Mucosa of stomach (tissue), 1 donor: ENCODE results near the gene SORBS1.

Source experiments
- H3K27me3 ChIP-seq: one replicate; pipeline ENCODE4 v1.7.0; 2013; ENCODE audit warnings: mild to moderate bottlenecking, low read length; ENCODE audit not compliant: control insufficient read depth, insufficient read depth
- H3K36me3 ChIP-seq: one replicate; pipeline ENCODE4 v1.7.0; 2013; ENCODE audit warnings: low read length; ENCODE audit not compliant: control insufficient read depth, insufficient read depth
- H3K4me1 ChIP-seq: one replicate; pipeline ENCODE4 v1.7.0; 2013; ENCODE audit warnings: mild to moderate bottlenecking, low read length; ENCODE audit not compliant: control insufficient read depth, insufficient read depth
- H3K4me3 ChIP-seq: one replicate; pipeline ENCODE4 v1.7.0; 2013; ENCODE audit warnings: low read length
- H3K9ac ChIP-seq: one replicate; pipeline ENCODE4 v1.7.0; 2013; ENCODE audit warnings: mild to moderate bottlenecking, low read length, moderate library complexity
- H3K9me3 ChIP-seq: one replicate; pipeline ENCODE4 v1.7.0; 2013; ENCODE audit warnings: mild to moderate bottlenecking, low read length, moderate library complexity; ENCODE audit not compliant: control insufficient read depth
- donor health status: Pancreatic carcinoma.

The SORBS1 gene

GRCh38 chr10:95309958-95310357 lies 251.2 kb downstream of the SORBS1 start:
- no peaks in the 10 kb centered on the region for H3K36me3 ChIP-seq
- peaks cover 47% of the 10 kb centered on the region for H3K4me1 ChIP-seq
- H3K9me3 ChIP-seq = no peaks in the 10 kb centered on the region
- no peak overlapping the region for H3K9ac ChIP-seq
- H3K27me3 ChIP-seq = no peaks in the 10 kb centered on the region
- no peak overlapping the region for H3K4me3 ChIP-seq

GRCh38 chr10:95308389-95309302 lies 252.5 kb downstream of the SORBS1 start:
- Histone ChIP-seq H3K36me3 (no peaks in the 10 kb centered on the region), H3K9me3 (no peaks in the 10 kb centered on the region), H3K4me1 (peaks cover 53% of the 10 kb centered on the region), H3K4me3 (no peak overlapping the region), H3K9ac (no peak overlapping the region), H3K27me3 (no peaks in the 10 kb centered on the region)

- H3K36me3 ChIP-seq = no peaks in the 10 kb centered on the region
- H3K9me3 ChIP-seq = no peaks in the 10 kb centered on the region
- no peaks in the 10 kb centered on the region for H3K27me3 ChIP-seq
- no peak overlapping the region for H3K4me3 ChIP-seq
- no peak overlapping the region for H3K9ac ChIP-seq
- peaks cover 42% of the 10 kb centered on the region for H3K4me1 ChIP-seq
Measured at GRCh38 chr10:95306851-95307250, 254.3 kb downstream of the SORBS1 start.

GRCh38 chr10:95306318-95306650 lies 254.9 kb downstream of the SORBS1 start:
- no peaks in the 10 kb centered on the region for H3K27me3 ChIP-seq
- H3K4me3 ChIP-seq = no peak overlapping the region
- H3K36me3 ChIP-seq = no peaks in the 10 kb centered on the region
- H3K9ac ChIP-seq = no peak overlapping the region
- peaks cover 42% of the 10 kb centered on the region for H3K4me1 ChIP-seq
- no peaks in the 10 kb centered on the region for H3K9me3 ChIP-seq

- Histone ChIP-seq H3K4me3 (no peak overlapping the region), H3K9ac (no peak overlapping the region), H3K36me3 (no peaks in the 10 kb centered on the region), H3K27me3 (no peaks in the 10 kb centered on the region), H3K4me1 (peaks cover 41% of the 10 kb centered on the region), H3K9me3 (no peaks in the 10 kb centered on the region)
Measured at GRCh38 chr10:95305606-95306317, 255.4 kb downstream of the SORBS1 start.

GRCh38 chr10:95304976-95305375 lies 256.2 kb downstream of the SORBS1 start:
- no peak overlapping the region for H3K9ac ChIP-seq
- H3K4me1 ChIP-seq = peaks cover 34% of the 10 kb centered on the region
- H3K36me3 ChIP-seq = no peaks in the 10 kb centered on the region
- H3K4me3 ChIP-seq = no peak overlapping the region
- H3K27me3 ChIP-seq = no peaks in the 10 kb centered on the region
- no peaks in the 10 kb centered on the region for H3K9me3 ChIP-seq

GRCh38 chr10:95304463-95304862 lies 256.7 kb downstream of the SORBS1 start:
- H3K36me3 ChIP-seq = no peaks in the 10 kb centered on the region
- H3K4me3 ChIP-seq = no peak overlapping the region
- no peak overlapping the region for H3K9ac ChIP-seq
- no peaks in the 10 kb centered on the region for H3K27me3 ChIP-seq
- H3K9me3 ChIP-seq = no peaks in the 10 kb centered on the region
- peaks cover 28% of the 10 kb centered on the region for H3K4me1 ChIP-seq

GRCh38 chr10:95303950-95304349 lies 257.2 kb downstream of the SORBS1 start:
- no peak overlapping the region for H3K4me3 ChIP-seq
- peaks cover 23% of the 10 kb centered on the region for H3K4me1 ChIP-seq
- H3K9me3 ChIP-seq = no peaks in the 10 kb centered on the region
- H3K36me3 ChIP-seq = no peaks in the 10 kb centered on the region
- H3K27me3 ChIP-seq = no peaks in the 10 kb centered on the region
- H3K9ac ChIP-seq = no peak overlapping the region

GRCh38 chr10:95303535-95303934 lies 257.6 kb downstream of the SORBS1 start:
- peaks cover 19% of the 10 kb centered on the region for H3K4me1 ChIP-seq
- no peaks in the 10 kb centered on the region for H3K27me3 ChIP-seq
- no peaks in the 10 kb centered on the region for H3K36me3 ChIP-seq
- H3K4me3 ChIP-seq = no peak overlapping the region
- H3K9ac ChIP-seq = no peak overlapping the region
- H3K9me3 ChIP-seq = no peaks in the 10 kb centered on the region

GRCh38 chr10:95300022-95300539 lies 261.1 kb downstream of the SORBS1 start:
- Histone ChIP-seq H3K4me3 (no peak overlapping the region), H3K4me1 (peaks cover 14% of the 10 kb centered on the region), H3K9me3 (no peaks in the 10 kb centered on the region), H3K36me3 (no peaks in the 10 kb centered on the region), H3K27me3 (peaks cover 5% of the 10 kb centered on the region), H3K9ac (no peak overlapping the region)

GRCh38 chr10:95297402-95297801 lies 263.8 kb downstream of the SORBS1 start:
- H3K4me1 ChIP-seq = peaks cover 14% of the 10 kb centered on the region
- H3K27me3 ChIP-seq = peaks cover 5% of the 10 kb centered on the region
- H3K9ac ChIP-seq = no peak overlapping the region
- no peaks in the 10 kb centered on the region for H3K9me3 ChIP-seq
- H3K4me3 ChIP-seq = no peak overlapping the region
- H3K36me3 ChIP-seq = no peaks in the 10 kb centered on the region

- peaks cover 16% of the 10 kb centered on the region for H3K4me1 ChIP-seq
- H3K4me3 ChIP-seq = no peak overlapping the region
- no peaks in the 10 kb centered on the region for H3K36me3 ChIP-seq
- H3K27me3 ChIP-seq = peaks cover 5% of the 10 kb centered on the region
- no peaks in the 10 kb centered on the region for H3K9me3 ChIP-seq
- H3K9ac ChIP-seq = no peak overlapping the region
Measured at GRCh38 chr10:95296764-95297163, 264.4 kb downstream of the SORBS1 start.
